Breast epithelium (tissue), 3 donors: ENCODE measurements around the gene CALCOCO2.

Experiments
- CTCF ChIP-seq, 3 donors: fragments of 450-650 bp; IDR thresholded peaks; one replicate each; pipeline ENCODE4 v1.5.1; 2016 to 2017; ENCODE audit warnings: antibody characterized with exemption in 3 of 3, mild to moderate bottlenecking in 3 of 3, moderate library complexity in 3 of 3
- POLR2A ChIP-seq: fragments of 450-650 bp; IDR thresholded peaks from one replicate; pipeline ENCODE4 v1.6.1; 2016; ENCODE audit warnings: antibody characterized with exemption, mild to moderate bottlenecking, moderate library complexity
- POLR2AphosphoS5 ChIP-seq, 3 donors: sonication (generic); formaldehyde crosslinking; IDR thresholded peaks; one replicate each; pipeline ENCODE4 v1.6.1; 2017; ENCODE audit warnings: antibody characterized with exemption in 3 of 3

GRCh38 chr17:48819466-48819865 is 11.4 kb upstream of the CALCOCO2 start:
- TF ChIP-seq CTCF (IDR thresholded peaks at IDR 0.05) = no peak
- no peak for TF ChIP-seq POLR2A
- no peak for TF ChIP-seq POLR2AphosphoS5 (IDR thresholded peaks at IDR 0.05)
